ENCODE results near the gene LPP. TPM values are rescaled to one million over a fixed set of nuclear protein-coding genes. Genes with fewer than 3 reads are reported as not detected.

The LPP gene
- total RNA-seq, 1 experiment from 2014 or later, result 54.0 TPM

DNA sequence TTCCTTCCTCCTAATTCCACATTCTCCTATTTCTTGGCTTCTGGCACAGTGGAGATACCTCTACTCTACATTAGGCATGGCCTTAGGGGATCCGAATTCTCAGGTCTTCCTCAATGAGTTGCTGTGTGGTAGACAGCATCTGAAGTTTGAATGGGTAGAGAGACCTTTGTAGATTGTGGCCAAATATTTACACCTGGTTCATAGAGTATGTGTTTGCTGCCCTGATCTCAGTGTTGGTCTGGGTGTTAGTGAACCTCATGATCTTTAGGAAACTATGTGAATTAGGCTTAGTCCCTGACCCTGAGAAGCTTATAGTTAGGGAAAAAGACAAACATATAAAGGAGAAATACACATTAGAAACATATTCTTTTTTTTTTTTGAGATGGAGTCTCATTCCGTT is 75.8 kb downstream of the LPP start:
- no peak overlapping the region for H3K9ac ChIP-seq (ENCODE audit: low read length)
- H3K79me2 ChIP-seq (ENCODE audit: insufficient read depth, low read length), result peaks cover 9% of the 10 kb centered on the region; the same call in 1 of the 2 replicates
- ATAC-seq (no peak), DNase-seq (ENCODE audit: low read depth, low spot score) (no peak)
- H4K20me1 ChIP-seq (ENCODE audit: insufficient read depth), result no peaks in the 10 kb centered on the region
- H3K27me3 ChIP-seq (ENCODE audit: insufficient read depth, low read length), result no peaks in the 10 kb centered on the region
- RAD21 ChIA-PET (ENCODE audit: low non-redundant PET in 1 of 2, low total read pairs in 2 of 2, uncharacterized antibody in 2 of 2, unreplicated experiment in 2 of 2), result no interaction called here
- peaks cover 0 to 9% of the 10 kb centered on the region in 2 experiments; a peak in 2 of 4 replicates for H3K4me1 ChIP-seq (ENCODE audit: control insufficient read depth in 1 of 2, insufficient read depth in 2 of 2, low read length in 2 of 2)
- no TSS peak for BruUV-seq (replicated peaks)
- no peaks in the 10 kb centered on the region for H3K9me2 ChIP-seq (ENCODE audit: insufficient read depth)
- CTCF ChIA-PET, result no interaction called here
- H3K27ac ChIP-seq (ENCODE audit: low read depth, low read length), result no peak overlapping the region
- intact Hi-C loops (cut with micrococcal nuclease), result no loop called here
- H3K9me3 ChIP-seq (ENCODE audit: control insufficient read depth in 1 of 2, insufficient read depth in 1 of 2, low read depth in 1 of 2, low read length in 2 of 2), result no peaks in the 10 kb centered on the region
- TF ChIP-seq, protein P1, sequence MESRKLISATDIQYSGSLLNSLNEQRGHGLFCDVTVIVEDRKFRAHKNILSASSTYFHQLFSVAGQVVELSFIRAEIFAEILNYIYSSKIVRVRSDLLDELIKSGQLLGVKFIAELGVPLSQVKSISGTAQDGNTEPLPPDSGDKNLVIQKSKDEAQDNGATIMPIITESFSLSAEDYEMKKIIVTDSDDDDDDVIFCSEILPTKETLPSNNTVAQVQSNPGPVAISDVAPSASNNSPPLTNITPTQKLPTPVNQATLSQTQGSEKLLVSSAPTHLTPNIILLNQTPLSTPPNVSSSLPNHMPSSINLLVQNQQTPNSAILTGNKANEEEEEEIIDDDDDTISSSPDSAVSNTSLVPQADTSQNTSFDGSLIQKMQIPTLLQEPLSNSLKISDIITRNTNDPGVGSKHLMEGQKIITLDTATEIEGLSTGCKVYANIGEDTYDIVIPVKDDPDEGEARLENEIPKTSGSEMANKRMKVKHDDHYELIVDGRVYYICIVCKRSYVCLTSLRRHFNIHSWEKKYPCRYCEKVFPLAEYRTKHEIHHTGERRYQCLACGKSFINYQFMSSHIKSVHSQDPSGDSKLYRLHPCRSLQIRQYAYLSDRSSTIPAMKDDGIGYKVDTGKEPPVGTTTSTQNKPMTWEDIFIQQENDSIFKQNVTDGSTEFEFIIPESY (IDR thresholded peaks at IDR 0.05; ENCODE audit: extremely low read depth, insufficient replicate concordance, low read length), result no peak
- TF ChIP-seq, protein P2, sequence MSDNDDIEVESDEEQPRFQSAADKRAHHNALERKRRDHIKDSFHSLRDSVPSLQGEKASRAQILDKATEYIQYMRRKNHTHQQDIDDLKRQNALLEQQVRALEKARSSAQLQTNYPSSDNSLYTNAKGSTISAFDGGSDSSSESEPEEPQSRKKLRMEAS (IDR thresholded peaks at IDR 0.05), result no peak
- TF ChIP-seq, protein P3, sequence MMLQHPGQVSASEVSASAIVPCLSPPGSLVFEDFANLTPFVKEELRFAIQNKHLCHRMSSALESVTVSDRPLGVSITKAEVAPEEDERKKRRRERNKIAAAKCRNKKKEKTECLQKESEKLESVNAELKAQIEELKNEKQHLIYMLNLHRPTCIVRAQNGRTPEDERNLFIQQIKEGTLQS (IDR thresholded peaks at IDR 0.05), result no peak
- TF ChIP-seq POLR2A (IDR thresholded peaks at IDR 0.05; ENCODE audit: borderline replicate concordance, extremely low read depth, insufficient read depth, insufficient read length), result no peak
- no peak for TF ChIP-seq EZH2phosphoT487 (IDR thresholded peaks at IDR 0.05; ENCODE audit: borderline replicate concordance)
- no peak for TF ChIP-seq TCF7L2 (IDR thresholded peaks at IDR 0.05; ENCODE audit: borderline replicate concordance, extremely low read depth, insufficient read depth, insufficient read length)
- no peak for TF ChIP-seq ZFX (IDR thresholded peaks at IDR 0.05)
- POLR2A ChIA-PET, result no interaction called here
- no peaks in the 10 kb centered on the region for H3K36me3 ChIP-seq (ENCODE audit: control insufficient read depth in 1 of 2, insufficient read depth in 2 of 2, low read length in 2 of 2)
- H3K4me2 ChIP-seq (ENCODE audit: low read length), result no peak overlapping the region
- H3K4me3 ChIP-seq (replicated peaks in 1 of 2; ENCODE audit: low read depth in 1 of 2, low read length in 2 of 2), result no peak overlapping the region
- no peak overlapping the region for H2AFZ ChIP-seq (ENCODE audit: low read depth, low read length, poor library complexity, severe bottlenecking)

DNA sequence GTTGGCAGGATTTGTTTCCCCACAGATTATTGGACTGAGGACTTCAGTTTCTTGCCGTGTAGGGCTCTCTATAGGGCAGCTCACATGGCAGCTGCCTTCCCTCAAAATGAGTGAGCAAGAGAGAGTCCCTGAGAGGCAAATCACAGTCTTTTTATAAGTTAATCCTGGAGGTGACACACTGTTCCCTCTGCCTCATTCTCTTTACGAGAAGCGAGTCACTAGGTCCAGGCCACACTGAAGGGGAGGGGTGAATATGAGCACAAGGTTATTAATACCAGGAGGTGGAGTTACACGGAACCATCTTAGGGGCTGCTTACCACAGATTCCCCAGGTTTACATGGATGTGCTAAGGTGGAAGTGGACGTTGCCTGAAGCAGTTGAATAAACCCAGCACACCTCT is 77.0 kb downstream of the LPP start:
- RAD21 ChIA-PET (ENCODE audit: low non-redundant PET in 1 of 2, low total read pairs in 2 of 2, uncharacterized antibody in 2 of 2, unreplicated experiment in 2 of 2), result no interaction called here
- Histone ChIP-seq H3K4me3 (replicated peaks in 1 of 2; ENCODE audit: low read depth in 1 of 2, low read length in 2 of 2) (no peak overlapping the region), H3K27ac (ENCODE audit: low read depth, low read length) (no peak overlapping the region), H3K9me2 (ENCODE audit: insufficient read depth) (no peaks in the 10 kb centered on the region), H3K4me1 (ENCODE audit: control insufficient read depth in 1 of 2, insufficient read depth in 2 of 2, low read length in 2 of 2) (peaks cover 0 to 9% of the 10 kb centered on the region in 2 experiments; a peak in 2 of 4 replicates), H3K79me2 (ENCODE audit: insufficient read depth, low read length) (peaks cover 16% of the 10 kb centered on the region; the same call in 1 of the 2 replicates), H3K27me3 (ENCODE audit: insufficient read depth, low read length) (no peaks in the 10 kb centered on the region), H4K20me1 (ENCODE audit: insufficient read depth) (no peaks in the 10 kb centered on the region), H2AFZ (ENCODE audit: low read depth, low read length, poor library complexity, severe bottlenecking) (no peak overlapping the region), H3K4me2 (ENCODE audit: low read length) (peak overlapping the region; percentile 43), H3K36me3 (ENCODE audit: control insufficient read depth in 1 of 2, insufficient read depth in 2 of 2, low read length in 2 of 2) (no peaks in the 10 kb centered on the region), H3K9me3 (ENCODE audit: control insufficient read depth in 1 of 2, insufficient read depth in 1 of 2, low read depth in 1 of 2, low read length in 2 of 2) (no peaks in the 10 kb centered on the region), H3K9ac (ENCODE audit: low read length) (no peak overlapping the region)
- POLR2A ChIA-PET, result no interaction called here
- intact Hi-C loops (cut with micrococcal nuclease), result no loop called here
- BruUV-seq (replicated peaks), result no TSS peak
- CTCF ChIA-PET, result no interaction called here
- peak; percentile 16 for DNase-seq (ENCODE audit: low read depth, low spot score)
- ATAC-seq, result peak; percentile 75
- TF ChIP-seq SIN3A (IDR thresholded peaks at IDR 0.05; ENCODE audit: low read depth) (no peak), POLR2A (IDR thresholded peaks at IDR 0.05; ENCODE audit: borderline replicate concordance, extremely low read depth, insufficient read depth, insufficient read length) (no peak), FOSL1 (IDR thresholded peaks at IDR 0.05; ENCODE audit: low read depth) (peak; percentile 24; the same call in 1 of the 2 replicates), EZH2phosphoT487 (IDR thresholded peaks at IDR 0.05; ENCODE audit: borderline replicate concordance) (no peak), YY1 (IDR thresholded peaks at IDR 0.05; ENCODE audit: extremely low read depth, insufficient replicate concordance, low read depth, low read length) (no peak), EZH2 (IDR thresholded peaks at IDR 0.05) (no peak), TCF7L2 (IDR thresholded peaks at IDR 0.05; ENCODE audit: borderline replicate concordance, extremely low read depth, insufficient read depth, insufficient read length) (no peak), JUND (IDR thresholded peaks at IDR 0.05) (peak; percentile 32; the same call in 1 of the 2 replicates)
- TF ChIP-seq, protein P4, sequence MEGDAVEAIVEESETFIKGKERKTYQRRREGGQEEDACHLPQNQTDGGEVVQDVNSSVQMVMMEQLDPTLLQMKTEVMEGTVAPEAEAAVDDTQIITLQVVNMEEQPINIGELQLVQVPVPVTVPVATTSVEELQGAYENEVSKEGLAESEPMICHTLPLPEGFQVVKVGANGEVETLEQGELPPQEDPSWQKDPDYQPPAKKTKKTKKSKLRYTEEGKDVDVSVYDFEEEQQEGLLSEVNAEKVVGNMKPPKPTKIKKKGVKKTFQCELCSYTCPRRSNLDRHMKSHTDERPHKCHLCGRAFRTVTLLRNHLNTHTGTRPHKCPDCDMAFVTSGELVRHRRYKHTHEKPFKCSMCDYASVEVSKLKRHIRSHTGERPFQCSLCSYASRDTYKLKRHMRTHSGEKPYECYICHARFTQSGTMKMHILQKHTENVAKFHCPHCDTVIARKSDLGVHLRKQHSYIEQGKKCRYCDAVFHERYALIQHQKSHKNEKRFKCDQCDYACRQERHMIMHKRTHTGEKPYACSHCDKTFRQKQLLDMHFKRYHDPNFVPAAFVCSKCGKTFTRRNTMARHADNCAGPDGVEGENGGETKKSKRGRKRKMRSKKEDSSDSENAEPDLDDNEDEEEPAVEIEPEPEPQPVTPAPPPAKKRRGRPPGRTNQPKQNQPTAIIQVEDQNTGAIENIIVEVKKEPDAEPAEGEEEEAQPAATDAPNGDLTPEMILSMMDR (IDR thresholded peaks at IDR 0.05 in 2 of 3, conservative IDR thresholded peaks at IDR 0.05 in 1 of 3; ENCODE audit: borderline replicate concordance in 1 of 3, insufficient read depth in 1 of 3, low read depth in 2 of 3, low read length in 2 of 3), result no peak
- TF ChIP-seq, protein P3 (IDR thresholded peaks at IDR 0.05), result no peak
